ENCODE results near the gene RAET1E.

DNA sequence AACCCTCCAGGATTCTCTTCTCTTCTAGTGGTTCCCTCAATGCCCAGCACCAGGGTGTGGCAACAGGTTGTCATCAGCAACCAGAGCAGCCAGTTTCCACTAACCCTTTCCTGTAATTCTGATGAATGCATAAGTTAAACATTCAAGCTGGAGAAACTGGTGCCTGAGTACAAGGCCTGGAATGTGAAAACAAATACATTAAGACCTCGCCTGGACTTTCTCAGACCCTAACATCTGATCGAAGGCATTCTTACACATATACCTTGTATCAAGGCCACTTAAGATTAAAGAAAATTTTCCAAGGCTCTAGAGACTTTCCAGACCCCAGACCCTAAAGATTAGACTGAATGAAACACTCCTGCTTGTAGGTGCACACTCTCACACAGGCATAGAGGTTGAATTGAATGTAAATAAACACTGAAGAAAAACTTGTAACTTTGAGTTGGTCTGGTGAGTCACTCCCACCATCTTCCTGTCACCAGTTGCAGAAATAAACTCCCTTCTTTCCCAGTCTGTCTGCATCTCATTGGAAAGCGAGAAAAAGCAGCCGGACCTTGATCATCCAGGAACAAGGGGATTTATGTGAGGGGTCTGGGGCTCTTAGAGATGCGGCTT lies 42.8 kb downstream of the RAET1E start:
- TF ChIP-seq ARNT (IDR thresholded peaks at IDR 0.05): no peak
- no peak for TF ChIP-seq NFRKB (IDR thresholded peaks at IDR 0.05)
- no peak for TF ChIP-seq FOXM1 (IDR thresholded peaks at IDR 0.05; ENCODE audit: borderline replicate concordance)
- TF ChIP-seq L3MBTL2 (conservative IDR thresholded peaks at IDR 0.05): no peak
- no peak for TF ChIP-seq HDGF (IDR thresholded peaks at IDR 0.05; ENCODE audit: borderline replicate concordance)

Data from HEK293T (cell line).